A549 treated with ZK216348 at 1 μM for 4 hours (cell line): ENCODE results near the gene C1QTNF8. TPM values are rescaled to one million over a fixed set of nuclear protein-coding genes. Genes with fewer than 3 reads are reported as not detected.

ENCODE experiments used
- total RNA-seq: library from RNA; stranded (reverse); fragments of 200-300 nt; extraction: Qiagen RNA extraction; gene quantifications from 5 replicates; pipeline ENCODE4 v1.2.3, GENCODE V29; 2022; ENCODE audit warnings: low read depth

C1QTNF8 gene, protein sequence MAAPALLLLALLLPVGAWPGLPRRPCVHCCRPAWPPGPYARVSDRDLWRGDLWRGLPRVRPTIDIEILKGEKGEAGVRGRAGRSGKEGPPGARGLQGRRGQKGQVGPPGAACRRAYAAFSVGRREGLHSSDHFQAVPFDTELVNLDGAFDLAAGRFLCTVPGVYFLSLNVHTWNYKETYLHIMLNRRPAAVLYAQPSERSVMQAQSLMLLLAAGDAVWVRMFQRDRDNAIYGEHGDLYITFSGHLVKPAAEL
- not detected in 5 replicates for total RNA-seq

DNA sequence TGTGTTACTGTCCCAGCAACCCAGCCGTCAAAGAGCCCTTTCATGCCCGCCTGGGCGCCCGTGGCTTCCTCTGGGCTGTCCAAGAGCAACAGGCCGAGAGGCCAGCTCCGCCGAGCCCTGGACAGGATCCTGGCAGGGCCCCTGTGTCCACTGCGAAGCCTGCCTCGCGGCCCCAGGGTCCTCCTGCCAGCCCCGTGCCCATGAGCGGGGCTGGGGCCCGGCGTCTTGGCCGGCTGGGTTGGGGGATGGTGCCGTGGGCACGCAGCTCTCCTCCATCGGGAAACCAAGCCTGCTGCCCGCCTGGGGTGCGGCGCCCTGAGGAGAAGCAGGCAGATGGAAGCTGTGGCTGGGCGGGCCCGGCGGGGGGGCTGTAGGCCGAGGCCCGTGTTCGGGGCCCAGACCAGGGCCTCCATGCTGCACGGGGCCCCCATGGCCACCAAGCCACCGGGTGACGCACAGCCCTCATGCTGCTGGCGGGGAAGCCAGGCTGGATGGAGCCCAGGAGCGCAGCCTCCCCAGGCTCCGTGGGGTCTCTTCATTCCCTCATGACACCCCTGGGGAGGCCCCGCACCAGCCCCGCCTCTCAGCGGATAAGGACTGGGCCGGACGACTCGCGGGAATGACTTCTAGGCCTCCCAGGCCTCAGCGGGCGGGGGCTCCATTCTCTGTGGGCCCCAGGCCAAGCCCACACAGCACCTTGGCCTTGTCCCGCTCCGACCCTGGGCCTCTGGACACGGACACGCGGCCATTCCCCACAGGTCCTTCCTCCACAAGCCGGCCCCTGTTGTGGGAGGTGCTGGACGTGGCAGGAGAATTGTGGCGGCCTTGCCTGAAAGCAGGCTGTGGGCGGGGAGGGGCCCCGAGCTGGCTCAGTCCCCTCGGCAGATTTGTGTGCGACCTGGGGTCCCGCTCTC, at the start of gene C1QTNF8:
Gene C1QTNF8 (minus strand): TSS at position 76 of the 914 bp plus-strand sequence. CDS start 1,322 bp downstream, outside the sequence.

GRCh38 chr16:1072526-1073261, 23.4 kb downstream of the C1QTNF8 start, which contains the start of gene SSTR5:
TSS of gene SSTR5 (plus strand) at chr16:1072747. CDS start at chr16:1078869, 6,122 bp downstream.

Other genes with a start within 250 kb of the C1QTNF8 start
- 4.8 to 12.8 TPM (median 8.8 TPM) in 5 replicates for gene LMF1, start 125.3 kb downstream of the C1QTNF8 start, total RNA-seq
- 1.2 to 2.0 TPM (median 1.7 TPM) in 5 replicates for gene SOX8, start 114.5 kb downstream of the C1QTNF8 start, total RNA-seq
- gene SSTR5, start 23.5 kb downstream of the C1QTNF8 start, total RNA-seq: 0.20 to 0.57 TPM (median 0.53 TPM) in 5 replicates
- 6.3 to 18.6 TPM (median 17.1 TPM) in 5 replicates for gene CACNA1H, start 56.9 kb upstream of the C1QTNF8 start, total RNA-seq
- gene TPSG1, start 129.0 kb upstream of the C1QTNF8 start, total RNA-seq: not detected in 5 replicates
- 0.20 to 0.27 TPM in 2 of 5 replicates, not detected in the others for gene TPSB2, start 133.9 kb upstream of the C1QTNF8 start, total RNA-seq
- gene TPSAB1, start 144.5 kb upstream of the C1QTNF8 start, total RNA-seq: not detected in 5 replicates
- not detected in 5 replicates for gene TPSD1, start 159.8 kb upstream of the C1QTNF8 start, total RNA-seq
- 154 to 260 TPM (median 165 TPM) in 5 replicates for gene UBE2I, start 213.4 kb upstream of the C1QTNF8 start, total RNA-seq
- gene BAIAP3, start 237.4 kb upstream of the C1QTNF8 start, total RNA-seq: 0.65 to 1.8 TPM (median 1.3 TPM) in 5 replicates